NCI-H2196 (cell line): ENCODE data around the gene CPLANE1.
A peak's percentile ranks its signal among the peaks of the same experiment; 100 is the strongest.
"Not testable (repeated sequence)": the region's sequence is repeated elsewhere in the genome, so short reads cannot be mapped to it uniquely, and the experiment has no call there.

Source experiments
- DNase-seq: peaks from one replicate; lab custom pipeline; 2025; ENCODE audit not compliant: unreplicated experiment; lab: John Stamatoyannopoulos, UW

CPLANE1 gene

DNA sequence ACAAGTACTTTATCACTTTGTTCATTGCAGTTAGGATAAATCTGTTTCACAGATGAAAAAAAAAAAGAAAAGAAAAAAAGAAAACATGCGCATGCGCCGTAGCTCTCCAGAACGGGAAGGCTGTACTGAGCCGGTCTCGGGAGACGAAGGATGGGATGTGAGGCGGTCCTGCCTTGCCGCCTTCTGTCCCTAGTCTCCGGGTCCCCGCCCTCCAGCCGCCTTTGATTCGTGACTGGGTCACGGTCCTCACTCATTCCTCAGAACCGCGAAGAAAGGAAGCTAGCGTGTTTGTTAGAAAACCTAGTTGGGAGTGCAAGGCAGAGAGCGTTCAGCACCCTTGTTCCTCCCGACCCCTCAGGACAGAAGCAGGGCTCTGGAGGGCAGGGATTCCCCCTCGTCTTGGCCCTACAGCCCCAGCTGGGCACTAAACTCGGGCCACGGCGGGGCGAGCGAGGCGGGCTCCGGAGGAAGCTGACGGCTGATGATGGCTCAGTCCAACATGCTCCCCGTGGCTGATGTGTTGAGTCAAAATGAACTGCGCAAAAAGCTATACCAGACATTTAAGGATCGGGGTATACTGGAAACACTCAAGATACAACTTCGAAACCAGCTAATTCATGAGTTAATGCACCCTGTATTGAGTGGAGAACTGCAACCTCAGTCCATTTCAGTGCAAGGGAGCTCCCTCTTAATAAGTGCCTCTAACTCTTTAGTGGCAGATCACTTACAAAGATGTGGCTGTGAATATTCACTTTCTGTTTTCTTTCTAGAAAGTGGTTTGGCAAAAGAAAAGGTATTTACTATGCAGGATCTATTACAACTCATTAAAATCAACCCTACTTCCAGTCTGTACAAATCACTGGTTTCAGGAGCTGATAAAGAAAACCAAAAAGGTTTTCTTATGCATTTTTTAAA, 40.0 kb downstream of the CPLANE1 start:
- no peak for DNase-seq

- DNase-seq = no peak
These were observed 41.4 kb downstream of the CPLANE1 start for GRCh38 chr5:37207802-37208201.

DNA sequence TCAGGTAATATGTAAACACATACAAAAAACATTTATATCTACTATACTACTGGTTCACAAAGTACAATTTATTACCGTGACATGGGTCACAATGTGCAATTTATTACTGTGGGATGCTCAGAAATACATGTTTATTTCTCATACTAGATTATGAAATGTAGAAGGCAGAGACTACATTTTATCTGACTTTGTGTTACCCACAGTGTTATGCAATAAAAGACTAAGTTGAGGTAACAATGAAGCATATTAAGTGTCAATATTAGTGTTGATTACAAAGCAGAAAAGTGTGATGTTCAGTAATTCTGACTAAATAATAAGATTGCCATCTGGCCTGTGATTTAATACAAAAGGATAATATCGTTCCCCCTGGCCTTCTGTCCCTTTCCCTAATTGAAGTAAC, 42.4 kb downstream of the CPLANE1 start:
- no peak for DNase-seq

- no peak for DNase-seq
These were observed 50.3 kb downstream of the CPLANE1 start for GRCh38 chr5:37198842-37199241.

- no peak for DNase-seq
These were observed 51.1 kb downstream of the CPLANE1 start for GRCh38 chr5:37198061-37198460.

DNA sequence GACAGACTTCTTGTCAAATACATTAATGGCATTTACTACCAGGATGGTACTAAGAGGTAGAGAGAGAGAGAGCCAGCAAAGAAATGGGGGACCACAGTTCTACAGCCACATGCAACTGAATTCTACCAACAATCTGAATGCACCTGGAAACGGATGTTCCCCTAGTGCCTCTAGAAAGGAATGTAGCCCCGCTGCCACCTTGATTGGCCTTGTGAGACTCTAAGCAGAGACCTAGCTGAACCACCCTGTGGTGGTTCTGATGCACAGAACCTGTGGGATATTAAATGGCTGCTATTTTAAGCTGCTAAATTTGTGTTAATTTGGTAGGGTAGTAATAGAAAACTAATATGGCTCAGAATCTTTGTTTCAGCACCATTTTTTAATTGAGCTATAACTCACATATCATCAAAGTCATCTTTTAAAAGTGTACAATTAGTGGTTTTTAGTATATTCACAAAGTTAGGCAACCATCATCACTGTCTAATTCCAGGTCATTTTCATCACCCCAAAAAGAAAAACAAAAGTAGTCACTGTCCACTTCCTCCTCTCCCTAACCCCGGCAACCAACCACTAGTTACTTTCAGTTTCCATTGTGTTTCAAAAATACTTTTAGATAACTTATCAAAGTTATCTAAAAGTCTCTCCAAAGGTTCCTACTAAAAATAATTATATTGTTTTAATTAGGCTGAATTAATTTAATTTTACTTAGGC, 51.7 kb downstream of the CPLANE1 start:
- no peak for DNase-seq

GRCh38 chr5:37190592-37190991, 58.6 kb downstream of the CPLANE1 start:
- DNase-seq = no peak

DNA sequence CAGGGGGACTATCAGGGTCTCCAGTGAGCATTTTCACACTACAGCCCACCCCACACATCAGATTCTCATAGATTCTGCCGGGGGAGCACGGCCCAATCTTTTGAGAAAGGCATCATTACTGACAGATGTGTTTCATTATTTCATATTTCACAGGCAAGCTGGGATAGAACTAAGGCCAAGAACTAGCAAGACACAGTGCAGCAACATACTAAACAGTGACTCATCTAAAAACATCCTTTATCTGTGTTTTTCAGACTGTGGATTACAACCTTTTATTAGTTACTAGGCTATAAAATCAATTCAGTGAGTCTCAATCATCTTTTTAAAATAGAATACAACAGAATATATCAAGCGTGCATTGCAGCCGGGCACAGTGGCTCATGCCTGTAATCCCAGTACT, 59.8 kb downstream of the CPLANE1 start:
- DNase-seq = no peak

GRCh38 chr5:37187465-37187977, 61.7 kb downstream of the CPLANE1 start:
- no peak for DNase-seq

DNA sequence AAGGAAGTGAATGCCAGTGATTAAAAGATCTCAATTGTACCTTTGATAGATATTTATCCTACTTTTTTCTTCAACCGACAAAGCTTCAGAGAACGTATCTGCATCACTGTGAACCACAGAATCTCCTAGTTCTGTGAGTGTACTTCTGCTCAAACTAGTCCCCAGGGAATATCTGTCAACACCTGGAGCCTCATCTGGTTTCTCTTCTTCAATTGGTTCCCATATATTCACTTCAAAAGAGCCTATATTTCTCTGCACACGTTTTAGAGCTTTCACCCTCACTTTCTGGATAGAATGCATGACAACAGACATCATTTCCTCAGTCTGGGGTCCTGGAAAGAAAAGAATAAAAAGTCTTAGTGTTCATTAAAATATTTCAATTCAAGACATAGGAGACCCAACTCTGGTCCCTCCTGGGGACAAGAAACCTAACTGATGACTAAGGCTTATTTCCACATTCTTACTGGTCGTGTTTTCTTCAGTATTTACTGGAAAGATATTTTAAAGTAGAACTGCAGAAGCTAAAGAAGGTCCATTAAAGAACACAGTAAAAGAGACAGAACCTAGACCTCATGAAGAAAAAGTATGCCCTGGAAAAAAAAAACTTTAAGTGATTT, 64.3 kb downstream of the CPLANE1 start:
- DNase-seq = no peak

- DNase-seq = no peak
These were observed 66.5 kb downstream of the CPLANE1 start for GRCh38 chr5:37182667-37183066.

- DNase-seq = no peak
These were observed 74.2 kb downstream of the CPLANE1 start for GRCh38 chr5:37174928-37175327.

DNA sequence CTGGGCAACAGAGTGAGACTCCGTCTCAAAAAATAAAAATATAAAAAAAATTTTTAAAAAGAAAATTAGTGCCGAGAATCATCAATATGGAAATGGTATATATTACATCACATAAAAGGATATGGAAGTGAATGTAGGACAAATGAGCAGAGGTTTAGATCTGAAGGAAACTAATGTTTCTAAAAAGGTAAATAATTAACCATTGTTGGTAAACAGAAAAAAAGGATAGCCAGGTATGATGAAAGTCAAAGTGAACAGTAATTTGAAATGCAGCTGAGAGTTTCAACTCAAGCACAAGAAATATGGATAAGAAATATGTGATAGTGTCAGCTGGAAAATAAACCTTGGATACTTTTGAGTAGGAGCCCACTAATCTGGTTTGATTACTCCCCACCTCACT, 76.2 kb downstream of the CPLANE1 start:
- no peak for DNase-seq

- DNase-seq = no peak
These were observed 78.3 kb downstream of the CPLANE1 start for GRCh38 chr5:37170856-37171255.

DNA sequence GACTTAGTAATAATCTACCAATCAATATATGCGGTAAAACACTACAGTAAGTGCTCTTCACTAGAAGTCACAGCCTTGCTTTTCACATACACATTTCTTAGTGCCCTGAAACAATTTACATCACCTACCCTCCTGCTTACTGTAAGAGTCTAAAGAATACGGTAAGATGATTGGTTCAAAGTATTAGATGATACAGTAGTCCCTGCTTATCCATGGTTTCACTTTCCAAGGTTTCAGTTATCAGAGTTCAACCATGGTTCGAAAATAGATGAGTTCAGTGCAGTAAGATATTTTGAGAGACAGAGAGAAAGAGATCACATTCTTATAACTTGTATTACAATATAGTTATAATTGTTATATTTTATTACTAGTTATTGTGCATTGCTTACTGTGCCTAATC, 83.0 kb downstream of the CPLANE1 start:
- no peak for DNase-seq

DNA sequence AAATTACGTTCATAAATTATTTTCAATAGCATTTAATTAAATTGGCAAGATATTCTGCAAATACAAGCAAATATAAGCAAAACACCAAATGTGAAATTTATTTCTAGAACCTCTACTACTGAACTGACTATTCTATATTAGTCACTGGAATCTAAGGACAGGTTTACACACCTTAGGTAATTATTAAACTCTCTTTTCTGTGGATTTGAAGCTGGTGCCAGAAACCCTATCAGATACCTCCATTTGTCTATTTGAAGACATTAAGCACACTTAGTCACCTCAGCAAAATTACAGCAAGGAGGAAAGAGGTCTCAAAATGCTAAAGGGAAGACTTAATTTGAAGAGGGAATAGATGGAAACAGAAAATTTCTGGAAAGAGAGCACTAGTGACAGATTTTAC, 83.4 kb downstream of the CPLANE1 start:
- no peak for DNase-seq

- DNase-seq = no peak
These were observed 95.5 kb downstream of the CPLANE1 start for GRCh38 chr5:37153661-37154060.

DNA sequence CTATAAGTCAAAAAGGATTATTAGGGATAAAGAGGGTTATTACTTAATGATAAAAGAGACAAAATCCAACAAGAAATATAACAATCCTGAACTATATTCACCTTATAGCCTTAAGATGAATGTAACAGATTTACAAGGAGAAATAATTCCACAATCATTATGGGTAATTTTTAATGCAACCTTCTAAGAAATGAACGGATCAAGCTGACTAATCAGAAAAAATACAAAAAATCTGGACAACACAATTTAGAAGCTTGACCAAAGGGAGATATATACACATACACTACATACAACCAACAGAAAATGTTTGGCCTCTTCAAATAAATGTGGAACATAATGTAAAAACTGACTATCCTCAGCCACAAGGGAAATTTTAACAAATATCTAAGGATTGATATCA, 102.3 kb downstream of the CPLANE1 start:
- DNase-seq = no peak

DNA sequence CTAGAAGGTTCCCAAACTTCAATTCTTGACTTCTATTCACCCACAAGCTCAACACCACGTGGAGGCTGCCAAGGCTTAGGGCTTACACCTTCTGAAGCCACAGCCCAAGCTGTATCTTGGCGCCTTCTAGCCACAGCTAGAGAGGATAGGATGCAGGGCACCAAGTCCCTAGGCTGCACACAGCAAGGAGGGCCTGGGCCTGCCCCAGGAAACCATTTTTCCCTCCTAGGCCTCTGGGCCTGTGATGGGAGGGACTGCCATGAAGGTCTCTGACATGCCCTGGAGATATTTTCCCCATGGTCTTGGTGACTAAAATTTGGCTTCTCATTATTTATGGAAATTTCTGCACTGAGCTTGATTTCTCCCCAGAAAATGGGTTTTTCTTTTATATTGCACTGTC, 112.5 kb downstream of the CPLANE1 start:
- no peak for DNase-seq

GRCh38 chr5:37135312-37135711, 113.9 kb downstream of the CPLANE1 start:
- DNase-seq = not testable (repeated sequence)

DNA sequence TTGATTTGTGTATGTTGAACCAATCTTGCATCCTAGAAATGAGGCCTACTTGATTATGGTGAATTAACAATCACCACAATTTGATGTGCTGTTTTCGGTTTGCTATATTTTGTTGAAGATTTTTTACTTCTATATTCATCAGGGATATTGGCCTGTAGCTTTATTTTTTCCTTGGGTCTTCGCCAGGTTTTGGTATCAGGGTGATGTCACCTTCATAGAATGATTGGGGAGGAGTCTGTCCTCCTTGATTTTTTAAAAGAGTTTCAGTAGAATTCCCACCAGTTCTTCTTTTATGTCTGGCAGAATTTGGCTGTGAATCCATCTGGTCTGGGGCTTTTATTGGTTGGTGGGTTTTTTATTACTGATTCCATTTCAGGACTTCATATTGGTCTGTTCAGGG, 115.2 kb downstream of the CPLANE1 start:
- peak; percentile 27 for DNase-seq

DNA sequence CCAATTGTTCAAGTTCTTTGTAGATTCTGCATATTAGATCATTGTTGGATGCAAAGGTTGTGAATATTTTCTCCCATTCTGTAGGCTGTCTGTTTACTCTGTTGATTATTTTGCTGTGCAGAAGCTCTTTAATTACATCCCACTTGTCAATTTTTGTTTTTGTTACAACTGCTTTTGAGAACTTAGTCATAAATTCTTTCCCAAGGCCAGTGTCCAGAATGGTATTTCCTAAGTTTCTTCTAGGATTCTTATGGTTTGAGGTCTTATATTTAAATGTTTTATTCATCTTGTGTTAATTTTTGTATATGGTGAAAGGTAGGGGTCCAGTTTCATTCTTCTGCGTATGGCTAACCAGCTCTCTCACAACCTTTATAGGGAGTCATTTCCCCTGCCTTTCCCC, 116.5 kb downstream of the CPLANE1 start:
- DNase-seq = no peak
